Measurements from ENCODE around the gene ADCY10. TPM values are rescaled to one million over a fixed set of nuclear protein-coding genes. Genes with fewer than 3 reads are reported as not detected.
A peak's percentile ranks its signal among the peaks of the same experiment; 100 is the strongest.

ADCY10 gene
- total and polyA plus RNA-seq, 2 of the 4 experiments (the other 2 are of a cell fraction): under 0.01 to 0.03 TPM

DNA sequence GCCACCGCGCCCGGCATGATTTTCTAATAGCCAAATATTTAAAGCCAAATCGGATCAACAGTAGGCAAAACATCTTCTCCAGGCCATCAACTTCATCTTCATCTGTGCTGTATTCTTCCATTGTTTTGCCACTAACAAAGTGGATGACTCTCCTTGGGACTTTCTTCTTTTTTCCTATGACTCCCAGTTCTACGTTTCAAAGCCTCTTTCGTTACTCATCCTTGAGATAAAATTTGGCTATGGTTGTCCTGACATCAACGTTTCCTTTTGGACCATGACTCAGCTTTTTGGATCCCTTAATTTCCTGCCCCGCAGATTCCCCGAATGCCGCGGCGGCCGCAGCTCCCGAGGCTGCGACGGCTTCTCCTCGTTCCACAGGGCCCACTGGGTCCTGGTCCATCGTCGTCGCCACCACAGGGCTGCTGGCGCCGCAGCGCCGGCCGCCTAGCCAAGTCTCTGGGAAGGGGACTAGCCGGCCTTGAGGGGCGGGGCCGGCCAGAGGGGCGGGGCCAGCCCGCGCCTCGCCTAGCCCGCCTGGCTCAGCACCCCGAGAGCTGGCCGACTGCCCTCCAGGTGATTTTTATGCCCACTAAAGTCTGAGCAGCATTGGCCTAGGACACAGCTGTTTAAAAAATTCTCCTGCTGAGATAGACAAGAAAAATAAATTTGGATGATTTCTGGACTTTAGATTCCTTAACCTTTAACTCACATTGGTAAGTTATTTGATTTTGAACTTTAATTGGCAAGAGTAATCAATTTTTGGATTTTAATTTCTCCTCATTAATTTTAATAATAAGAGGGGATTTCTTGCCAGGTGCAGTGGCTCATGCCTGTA is 93.9 kb downstream of the ADCY10 start (continued):
- TF ChIP-seq BHLHE40 (IDR thresholded peaks at IDR 0.05; ENCODE audit: low read depth, low read length): no peak
- TF ChIP-seq POLR2A (IDR thresholded peaks at IDR 0.05; ENCODE audit: low read depth, low read length): peak; percentile 53
- no peak for TF ChIP-seq SMC3 (IDR thresholded peaks at IDR 0.05; ENCODE audit: low read depth, low read length)
- TF ChIP-seq FOS (IDR thresholded peaks at IDR 0.05; ENCODE audit: low read depth, low read length): peak; percentile 82

DNA sequence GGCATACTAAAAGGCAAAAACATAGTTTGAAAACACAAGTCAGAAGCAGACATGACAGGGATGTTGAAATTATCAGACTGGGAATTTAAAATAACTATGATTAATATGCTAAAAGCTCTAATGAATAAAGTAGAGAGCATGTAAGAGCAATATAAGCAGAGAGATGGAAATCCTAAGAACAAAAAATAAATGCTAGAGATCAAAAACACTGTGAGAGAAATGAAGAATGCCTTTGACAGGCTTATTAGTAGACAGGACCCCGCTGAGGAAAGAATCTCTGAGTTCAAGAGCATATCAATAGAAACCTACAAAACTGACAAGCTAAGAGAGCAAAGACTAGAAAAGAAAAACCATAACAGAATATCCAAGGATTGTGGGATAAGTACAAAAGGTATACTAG is 98.3 kb downstream of the ADCY10 start:
- peaks cover 2% of the 10 kb centered on the region; the same call in 1 of the 2 replicates for H3K4me1 ChIP-seq (ENCODE audit: control insufficient read depth, insufficient read depth, low read length)
- in situ Hi-C loops (cut with MboI; ENCODE audit: low sequenced_read_pairs): no loop called here
- BruUV-seq (replicated peaks): no TSS peak

More for the DNA sequence above, 98.3 kb downstream of the ADCY10 start:
- Histone ChIP-seq H3K27ac (ENCODE audit: insufficient read depth, low read length) (no peak overlapping the region), H3K4ac (ENCODE audit: low read depth, low read length) (no peak overlapping the region), H3K4me2 (ENCODE audit: low read depth, low read length) (no peak overlapping the region), H3K4me3 (ENCODE audit: insufficient read depth, low read depth, low read length) (no peak overlapping the region), H3K79me1 (ENCODE audit: low read depth in 1 of 2, low read length in 2 of 2) (no peaks in the 10 kb centered on the region), H3K23ac (ENCODE audit: low read depth, low read length) (no peak overlapping the region), H4K20me1 (ENCODE audit: insufficient read depth, low read length) (no peaks in the 10 kb centered on the region), H2AFZ (replicated peaks; ENCODE audit: low read length, poor library complexity) (no peak overlapping the region), H3K14ac (replicated peaks; ENCODE audit: low read depth, low read length) (no peak overlapping the region), H3K36me3 (ENCODE audit: control insufficient read depth, insufficient read depth, low read length) (no peaks in the 10 kb centered on the region), H2BK120ac (ENCODE audit: low read depth, low read length) (no peak overlapping the region), H2BK5ac (ENCODE audit: low read depth, low read length, poor library complexity, severe bottlenecking) (no peak overlapping the region), H4K91ac (ENCODE audit: insufficient read depth, low read depth, low read length) (no peak overlapping the region), H3K9ac (ENCODE audit: low read depth, low read length) (no peak overlapping the region), H4K5ac (ENCODE audit: low read depth, low read length) (no peak overlapping the region), H3K56ac (ENCODE audit: extremely low read depth, insufficient read depth, low read length) (no peak overlapping the region), H3K9me3 (ENCODE audit: control insufficient read depth, insufficient read depth, low read length) (peaks cover 3% of the 10 kb centered on the region; the same call in 1 of the 2 replicates), H3K18ac (ENCODE audit: low read depth, low read length) (no peak overlapping the region), H2BK20ac (ENCODE audit: low read depth, low read length) (no peak overlapping the region), H4K8ac (ENCODE audit: low read depth in 2 of 2, low read length in 2 of 2) (no peak overlapping the region), H2BK15ac (ENCODE audit: low read depth, low read length) (no peak overlapping the region), H2AK5ac (ENCODE audit: low read depth, low read length) (no peak overlapping the region), H2AK9ac (replicated peaks; ENCODE audit: low read depth, low read length, poor library complexity) (no peak overlapping the region), H3K9me1 (ENCODE audit: insufficient read depth, low read length) (no peaks in the 10 kb centered on the region; the same call in 1 of the 2 replicates), H3K27me3 (ENCODE audit: control insufficient read depth, insufficient read depth, low read length) (no peaks in the 10 kb centered on the region)
- TF ChIP-seq CEBPB (IDR thresholded peaks at IDR 0.05; ENCODE audit: low read depth, low read length): no peak
- no peak for TF ChIP-seq RCOR1 (IDR thresholded peaks at IDR 0.05; ENCODE audit: insufficient replicate concordance, low read length)
- TF ChIP-seq POLR2A (IDR thresholded peaks at IDR 0.05; ENCODE audit: low read depth, low read length): no peak
- no peak for TF ChIP-seq RFX5 (IDR thresholded peaks at IDR 0.05; ENCODE audit: low read depth, low read length)
- TF ChIP-seq, protein P1, sequence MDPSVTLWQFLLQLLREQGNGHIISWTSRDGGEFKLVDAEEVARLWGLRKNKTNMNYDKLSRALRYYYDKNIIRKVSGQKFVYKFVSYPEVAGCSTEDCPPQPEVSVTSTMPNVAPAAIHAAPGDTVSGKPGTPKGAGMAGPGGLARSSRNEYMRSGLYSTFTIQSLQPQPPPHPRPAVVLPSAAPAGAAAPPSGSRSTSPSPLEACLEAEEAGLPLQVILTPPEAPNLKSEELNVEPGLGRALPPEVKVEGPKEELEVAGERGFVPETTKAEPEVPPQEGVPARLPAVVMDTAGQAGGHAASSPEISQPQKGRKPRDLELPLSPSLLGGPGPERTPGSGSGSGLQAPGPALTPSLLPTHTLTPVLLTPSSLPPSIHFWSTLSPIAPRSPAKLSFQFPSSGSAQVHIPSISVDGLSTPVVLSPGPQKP (IDR thresholded peaks at IDR 0.05; ENCODE audit: borderline replicate concordance, low read depth, low read length): no peak
- TF ChIP-seq, protein P2, sequence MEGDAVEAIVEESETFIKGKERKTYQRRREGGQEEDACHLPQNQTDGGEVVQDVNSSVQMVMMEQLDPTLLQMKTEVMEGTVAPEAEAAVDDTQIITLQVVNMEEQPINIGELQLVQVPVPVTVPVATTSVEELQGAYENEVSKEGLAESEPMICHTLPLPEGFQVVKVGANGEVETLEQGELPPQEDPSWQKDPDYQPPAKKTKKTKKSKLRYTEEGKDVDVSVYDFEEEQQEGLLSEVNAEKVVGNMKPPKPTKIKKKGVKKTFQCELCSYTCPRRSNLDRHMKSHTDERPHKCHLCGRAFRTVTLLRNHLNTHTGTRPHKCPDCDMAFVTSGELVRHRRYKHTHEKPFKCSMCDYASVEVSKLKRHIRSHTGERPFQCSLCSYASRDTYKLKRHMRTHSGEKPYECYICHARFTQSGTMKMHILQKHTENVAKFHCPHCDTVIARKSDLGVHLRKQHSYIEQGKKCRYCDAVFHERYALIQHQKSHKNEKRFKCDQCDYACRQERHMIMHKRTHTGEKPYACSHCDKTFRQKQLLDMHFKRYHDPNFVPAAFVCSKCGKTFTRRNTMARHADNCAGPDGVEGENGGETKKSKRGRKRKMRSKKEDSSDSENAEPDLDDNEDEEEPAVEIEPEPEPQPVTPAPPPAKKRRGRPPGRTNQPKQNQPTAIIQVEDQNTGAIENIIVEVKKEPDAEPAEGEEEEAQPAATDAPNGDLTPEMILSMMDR (conservative IDR thresholded peaks at IDR 0.05; ENCODE audit: low read depth, low read length): no peak
- TF ChIP-seq, protein P3, sequence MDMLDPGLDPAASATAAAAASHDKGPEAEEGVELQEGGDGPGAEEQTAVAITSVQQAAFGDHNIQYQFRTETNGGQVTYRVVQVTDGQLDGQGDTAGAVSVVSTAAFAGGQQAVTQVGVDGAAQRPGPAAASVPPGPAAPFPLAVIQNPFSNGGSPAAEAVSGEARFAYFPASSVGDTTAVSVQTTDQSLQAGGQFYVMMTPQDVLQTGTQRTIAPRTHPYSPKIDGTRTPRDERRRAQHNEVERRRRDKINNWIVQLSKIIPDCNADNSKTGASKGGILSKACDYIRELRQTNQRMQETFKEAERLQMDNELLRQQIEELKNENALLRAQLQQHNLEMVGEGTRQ (IDR thresholded peaks at IDR 0.05; ENCODE audit: low read depth, low read length): no peak
- TF ChIP-seq SMC3 (IDR thresholded peaks at IDR 0.05; ENCODE audit: low read depth, low read length): no peak
- no peak for TF ChIP-seq RAD21 (IDR thresholded peaks at IDR 0.05; ENCODE audit: low read length)
- ATAC-seq (ENCODE audit: low read depth): no peak
- dilution Hi-C loops (cut with HindIII; ENCODE audit: low sequenced_read_pairs, unreplicated experiment): no loop called here
- CTCF ChIA-PET: no interaction called here
- WGBS, 2 experiments (ENCODE audit: extremely low coverage in 2 of 2, insufficient read length in 1 of 2): no CpG with 5 or more reads among the region's 1 CpG
- intact Hi-C loops (cut with micrococcal nuclease): no loop called here
- DNase-seq: no peak
- POLR2A ChIA-PET (ENCODE audit: unreplicated experiment): no interaction called here

Measured in IMR-90 (cell line).